HepG2 (cell line): ENCODE data around the gene IL1A. TPM values are rescaled to one million over a fixed set of nuclear protein-coding genes. Genes with fewer than 3 reads are reported as not detected.

Source experiments
- AHR ChIP-seq: IDR thresholded peaks from 2 replicates; pipeline ENCODE4 v1.6.1; 2018; ENCODE audit warnings: missing genetic modification reagents, missing compliant biosample characterization
- ARID2 ChIP-seq: sonication (generic); formaldehyde crosslinking; IDR thresholded peaks from 2 replicates; pipeline ENCODE4 v1.8.1; 2022; ENCODE audit warnings: mild to moderate bottlenecking, missing genetic modification reagents, borderline replicate concordance
- BCL6 ChIP-seq: IDR thresholded peaks from 2 replicates; pipeline ENCODE4 v1.6.1; 2016; ENCODE audit warnings: missing genetic modification reagents, missing compliant biosample characterization
- CENPT ChIP-seq: sonication (generic); formaldehyde crosslinking; IDR thresholded peaks from 2 replicates; pipeline ENCODE4 v1.8.0; 2022; ENCODE audit warnings: low read depth, mild to moderate bottlenecking, moderate library complexity, missing genetic modification reagents
- DPF2 ChIP-seq: sonication (generic); formaldehyde crosslinking; IDR thresholded peaks from 2 replicates; pipeline ENCODE4 v1.4.0; 2020; ENCODE audit warnings: mild to moderate bottlenecking, low read depth, missing genetic modification reagents, borderline replicate concordance
- NFE2 ChIP-seq: sonication (generic); formaldehyde crosslinking; IDR thresholded peaks from 2 replicates; pipeline ENCODE4 v1.4.0; 2020; ENCODE audit warnings: missing genetic modification reagents
- PCBP2 ChIP-seq: fragments of 200-400 bp; formaldehyde crosslinking; optimal IDR thresholded peaks from 2 replicates; pipeline ENCODE3; 2018; ENCODE audit warnings: low read length, low read depth; ENCODE audit not compliant: poor library complexity, severe bottlenecking
- REL ChIP-seq: sonication (generic); formaldehyde crosslinking; conservative IDR thresholded peaks from 2 replicates; pipeline ENCODE4 v1.8.0; 2022; ENCODE audit warnings: mild to moderate bottlenecking, missing genetic modification reagents, moderate library complexity
- RFX5 ChIP-seq: IDR thresholded peaks from 2 replicates; pipeline ENCODE4 v1.6.1; 2011; ENCODE audit warnings: low read depth, low read length, improper control_type of control experiment
- SATB2 ChIP-seq: sonication (generic); formaldehyde crosslinking; IDR thresholded peaks from 2 replicates; pipeline ENCODE4 v1.5.0; 2020; ENCODE audit warnings: missing genetic modification reagents
- SMARCE1 ChIP-seq: fragments of 450-650 bp; IDR thresholded peaks from 2 replicates; pipeline ENCODE4 v1.6.1; 2017; ENCODE audit warnings: borderline replicate concordance
- TCF12 ChIP-seq, 2 experiments: fragments of 450-650 bp in 1 of 2; sonication (generic) in 1 of 2; formaldehyde crosslinking in 1 of 2; IDR thresholded peaks; 2 replicates each; pipeline versions ENCODE4 v1.6.1 to v1.8.0; 2017 to 2022; ENCODE audit warnings: antibody characterized with exemption in 1 of 2, mild to moderate bottlenecking in 1 of 2, missing genetic modification reagents in 1 of 2, moderate library complexity in 1 of 2
- ZFP41 ChIP-seq: sonication (generic); formaldehyde crosslinking; IDR thresholded peaks from 2 replicates; pipeline ENCODE4 v1.4.0; 2020; ENCODE audit warnings: mild to moderate bottlenecking, missing genetic modification reagents, borderline replicate concordance
- ZNF329 ChIP-seq: sonication (generic); formaldehyde crosslinking; IDR thresholded peaks from 2 replicates; pipeline ENCODE4 v1.9.0; 2021; ENCODE audit warnings: low read depth, mild to moderate bottlenecking, missing genetic modification reagents
- ZNF441 ChIP-seq: sonication (generic); formaldehyde crosslinking; IDR thresholded peaks from 2 replicates; pipeline ENCODE4 v1.7.0; 2021; ENCODE audit warnings: missing genetic modification reagents, borderline replicate concordance
- ZNF768 ChIP-seq: sonication (generic); formaldehyde crosslinking; IDR thresholded peaks from 2 replicates; pipeline ENCODE4 v1.4.0; 2020; ENCODE audit warnings: missing genetic modification reagents
- polyA plus RNA-seq, 8 experiments: library from polyadenylated mRNA; depleted of rRNA in 3 of 8; stranded (reverse) in 7 of 8; unstranded in 1 of 8; fragments of >200 nt; fragmentation: Illumina TruSeq in 4 of 8; extraction: Trizol in 4 of 8; gene quantifications; 2 replicates each; pipeline versions ENCODE4 v1.2.1 to v1.2.3, GENCODE V29; 2011 to 2016; ENCODE audit warnings: low read depth in 4 of 8, missing spikeins in 1 of 8, mixed read lengths in 1 of 8; ENCODE audit not compliant: insufficient read depth in 1 of 8
- total RNA-seq, 5 experiments: library from RNA; depleted of rRNA; stranded (reverse); fragments of >200 nt; fragmentation: Illumina TruSeq; extraction: Trizol; gene quantifications; 2 replicates each; pipeline ENCODE4 v1.2.3, GENCODE V29; 2016; ENCODE audit warnings: low read depth in 1 of 5
- TF ChIP-seq, protein P1 (sequence below): sonication (generic); formaldehyde crosslinking; IDR thresholded peaks from 2 replicates; pipeline ENCODE4 v1.5.0; 2020; ENCODE audit warnings: mild to moderate bottlenecking, missing genetic modification reagents, borderline replicate concordance
- TF ChIP-seq, protein P2 (sequence below), 2 experiments: fragments of 450-650 bp in 1 of 2; sonication (generic) in 1 of 2; formaldehyde crosslinking; IDR thresholded peaks; 2 replicates each; pipeline versions ENCODE4 v1.5.0 to v1.8.0; 2020 to 2022; ENCODE audit warnings: mild to moderate bottlenecking in 1 of 2, missing genetic modification reagents in 1 of 2
- TF ChIP-seq, protein P3 (sequence below): sonication (generic); formaldehyde crosslinking; IDR thresholded peaks from 2 replicates; pipeline ENCODE4 v1.4.0; 2020; ENCODE audit warnings: missing genetic modification reagents

The IL1A gene
- total and polyA plus RNA-seq, 2 of the 13 experiments (the other 11 are each of a cell fraction or from before 2014, with no cell fraction given), result not detected

DNA sequence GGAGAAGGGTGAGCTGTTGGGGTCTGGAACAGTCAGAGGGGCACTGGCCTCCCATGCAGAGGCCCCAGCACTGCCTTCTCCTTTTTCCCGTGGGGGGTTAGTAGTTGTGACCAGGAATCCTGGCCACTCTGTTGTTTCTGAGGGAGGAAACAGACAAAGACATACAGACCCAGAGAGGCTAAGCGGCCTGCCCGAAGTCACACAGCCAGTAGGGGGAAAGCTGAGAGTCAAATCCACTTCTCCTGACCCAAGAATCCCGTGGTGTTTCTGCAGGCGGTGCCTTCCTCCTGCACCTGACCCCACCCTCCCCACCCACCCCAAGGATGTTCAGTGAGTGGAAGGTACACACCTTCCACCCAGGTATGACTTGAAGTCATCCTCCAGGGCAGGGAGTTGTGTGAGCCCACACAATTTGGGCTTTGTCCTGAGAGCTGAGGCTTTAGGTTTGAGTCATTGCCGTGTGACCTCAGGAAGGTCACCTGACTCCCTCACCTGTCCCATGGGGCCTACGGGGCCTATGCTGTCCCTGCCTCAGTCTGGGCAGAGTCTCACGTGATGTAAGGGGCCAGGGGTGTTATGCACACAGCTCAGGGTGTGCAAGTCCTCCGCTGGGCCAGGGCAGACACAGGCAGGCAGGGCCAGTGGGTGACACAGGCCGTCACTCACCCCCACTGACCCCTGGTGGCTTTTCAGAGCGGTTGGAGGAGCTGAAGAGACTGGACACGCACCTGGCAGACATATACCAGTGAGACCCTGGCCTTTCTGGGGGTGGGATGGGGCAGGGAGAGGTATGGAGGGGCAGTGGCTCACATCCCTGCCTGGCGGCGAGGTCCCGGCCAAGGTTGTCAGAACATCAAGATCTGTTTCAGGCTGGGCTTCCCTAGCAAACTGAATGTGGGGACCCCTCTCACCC, 58.5 kb downstream of the IL1A start (continued):
- TF ChIP-seq, protein P1, sequence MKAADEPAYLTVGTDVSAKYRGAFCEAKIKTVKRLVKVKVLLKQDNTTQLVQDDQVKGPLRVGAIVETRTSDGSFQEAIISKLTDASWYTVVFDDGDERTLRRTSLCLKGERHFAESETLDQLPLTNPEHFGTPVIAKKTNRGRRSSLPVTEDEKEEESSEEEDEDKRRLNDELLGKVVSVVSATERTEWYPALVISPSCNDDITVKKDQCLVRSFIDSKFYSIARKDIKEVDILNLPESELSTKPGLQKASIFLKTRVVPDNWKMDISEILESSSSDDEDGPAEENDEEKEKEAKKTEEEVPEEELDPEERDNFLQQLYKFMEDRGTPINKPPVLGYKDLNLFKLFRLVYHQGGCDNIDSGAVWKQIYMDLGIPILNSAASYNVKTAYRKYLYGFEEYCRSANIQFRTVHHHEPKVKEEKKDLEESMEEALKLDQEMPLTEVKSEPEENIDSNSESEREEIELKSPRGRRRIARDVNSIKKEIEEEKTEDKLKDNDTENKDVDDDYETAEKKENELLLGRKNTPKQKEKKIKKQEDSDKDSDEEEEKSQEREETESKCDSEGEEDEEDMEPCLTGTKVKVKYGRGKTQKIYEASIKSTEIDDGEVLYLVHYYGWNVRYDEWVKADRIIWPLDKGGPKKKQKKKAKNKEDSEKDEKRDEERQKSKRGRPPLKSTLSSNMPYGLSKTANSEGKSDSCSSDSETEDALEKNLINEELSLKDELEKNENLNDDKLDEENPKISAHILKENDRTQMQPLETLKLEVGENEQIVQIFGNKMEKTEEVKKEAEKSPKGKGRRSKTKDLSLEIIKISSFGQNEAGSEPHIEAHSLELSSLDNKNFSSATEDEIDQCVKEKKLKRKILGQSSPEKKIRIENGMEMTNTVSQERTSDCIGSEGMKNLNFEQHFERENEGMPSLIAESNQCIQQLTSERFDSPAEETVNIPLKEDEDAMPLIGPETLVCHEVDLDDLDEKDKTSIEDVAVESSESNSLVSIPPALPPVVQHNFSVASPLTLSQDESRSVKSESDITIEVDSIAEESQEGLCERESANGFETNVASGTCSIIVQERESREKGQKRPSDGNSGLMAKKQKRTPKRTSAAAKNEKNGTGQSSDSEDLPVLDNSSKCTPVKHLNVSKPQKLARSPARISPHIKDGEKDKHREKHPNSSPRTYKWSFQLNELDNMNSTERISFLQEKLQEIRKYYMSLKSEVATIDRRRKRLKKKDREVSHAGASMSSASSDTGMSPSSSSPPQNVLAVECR (CRISPR knock-in tag), result no peak
- TF ChIP-seq ARID2 (no peak), ZNF329 (CRISPR knock-in tag) (no peak), BCL6 (CRISPR knock-in tag) (peak; percentile 31; the same call in 1 of the 2 replicates), RFX5 (no peak), DPF2 (CRISPR knock-in tag) (no peak), SATB2 (no peak), ZNF768 (peak; percentile 99), TCF12 (IDR thresholded peaks at IDR 0.05) (no peak), TCF12 (CRISPR knock-in tag; IDR thresholded peaks at IDR 0.05) (no peak), NFE2 (CRISPR knock-in tag) (no peak), SMARCE1 (no peak), AHR (CRISPR knock-in tag) (no peak), CENPT (peak; percentile 61; the same call in 1 of the 2 replicates), REL (no peak), ZFP41 (CRISPR knock-in tag) (0 out of 2 replicates have a peak, but pooled peaks have one; percentile 12), PCBP2 (no peak), ZNF441 (CRISPR knock-in tag) (no peak)
- TF ChIP-seq, protein P2, sequence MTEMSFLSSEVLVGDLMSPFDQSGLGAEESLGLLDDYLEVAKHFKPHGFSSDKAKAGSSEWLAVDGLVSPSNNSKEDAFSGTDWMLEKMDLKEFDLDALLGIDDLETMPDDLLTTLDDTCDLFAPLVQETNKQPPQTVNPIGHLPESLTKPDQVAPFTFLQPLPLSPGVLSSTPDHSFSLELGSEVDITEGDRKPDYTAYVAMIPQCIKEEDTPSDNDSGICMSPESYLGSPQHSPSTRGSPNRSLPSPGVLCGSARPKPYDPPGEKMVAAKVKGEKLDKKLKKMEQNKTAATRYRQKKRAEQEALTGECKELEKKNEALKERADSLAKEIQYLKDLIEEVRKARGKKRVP (CRISPR knock-in tag; IDR thresholded peaks at IDR 0.05), result 0 out of 4 replicates have a peak, but pooled peaks of 1 of the 2 experiments have one; percentile 16
- TF ChIP-seq, protein P3, sequence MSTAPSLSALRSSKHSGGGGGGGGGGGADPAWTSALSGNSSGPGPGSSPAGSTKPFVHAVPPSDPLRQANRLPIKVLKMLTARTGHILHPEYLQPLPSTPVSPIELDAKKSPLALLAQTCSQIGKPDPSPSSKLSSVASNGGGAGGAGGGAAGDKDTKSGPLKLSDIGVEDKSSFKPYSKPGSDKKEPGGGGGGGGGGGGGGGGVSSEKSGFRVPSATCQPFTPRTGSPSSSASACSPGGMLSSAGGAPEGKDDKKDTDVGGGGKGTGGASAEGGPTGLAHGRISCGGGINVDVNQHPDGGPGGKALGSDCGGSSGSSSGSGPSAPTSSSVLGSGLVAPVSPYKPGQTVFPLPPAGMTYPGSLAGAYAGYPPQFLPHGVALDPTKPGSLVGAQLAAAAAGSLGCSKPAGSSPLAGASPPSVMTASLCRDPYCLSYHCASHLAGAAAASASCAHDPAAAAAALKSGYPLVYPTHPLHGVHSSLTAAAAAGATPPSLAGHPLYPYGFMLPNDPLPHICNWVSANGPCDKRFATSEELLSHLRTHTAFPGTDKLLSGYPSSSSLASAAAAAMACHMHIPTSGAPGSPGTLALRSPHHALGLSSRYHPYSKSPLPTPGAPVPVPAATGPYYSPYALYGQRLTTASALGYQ (CRISPR knock-in tag), result no peak
